ENCODE results near the gene MIA3.

Gene MIA3, protein sequence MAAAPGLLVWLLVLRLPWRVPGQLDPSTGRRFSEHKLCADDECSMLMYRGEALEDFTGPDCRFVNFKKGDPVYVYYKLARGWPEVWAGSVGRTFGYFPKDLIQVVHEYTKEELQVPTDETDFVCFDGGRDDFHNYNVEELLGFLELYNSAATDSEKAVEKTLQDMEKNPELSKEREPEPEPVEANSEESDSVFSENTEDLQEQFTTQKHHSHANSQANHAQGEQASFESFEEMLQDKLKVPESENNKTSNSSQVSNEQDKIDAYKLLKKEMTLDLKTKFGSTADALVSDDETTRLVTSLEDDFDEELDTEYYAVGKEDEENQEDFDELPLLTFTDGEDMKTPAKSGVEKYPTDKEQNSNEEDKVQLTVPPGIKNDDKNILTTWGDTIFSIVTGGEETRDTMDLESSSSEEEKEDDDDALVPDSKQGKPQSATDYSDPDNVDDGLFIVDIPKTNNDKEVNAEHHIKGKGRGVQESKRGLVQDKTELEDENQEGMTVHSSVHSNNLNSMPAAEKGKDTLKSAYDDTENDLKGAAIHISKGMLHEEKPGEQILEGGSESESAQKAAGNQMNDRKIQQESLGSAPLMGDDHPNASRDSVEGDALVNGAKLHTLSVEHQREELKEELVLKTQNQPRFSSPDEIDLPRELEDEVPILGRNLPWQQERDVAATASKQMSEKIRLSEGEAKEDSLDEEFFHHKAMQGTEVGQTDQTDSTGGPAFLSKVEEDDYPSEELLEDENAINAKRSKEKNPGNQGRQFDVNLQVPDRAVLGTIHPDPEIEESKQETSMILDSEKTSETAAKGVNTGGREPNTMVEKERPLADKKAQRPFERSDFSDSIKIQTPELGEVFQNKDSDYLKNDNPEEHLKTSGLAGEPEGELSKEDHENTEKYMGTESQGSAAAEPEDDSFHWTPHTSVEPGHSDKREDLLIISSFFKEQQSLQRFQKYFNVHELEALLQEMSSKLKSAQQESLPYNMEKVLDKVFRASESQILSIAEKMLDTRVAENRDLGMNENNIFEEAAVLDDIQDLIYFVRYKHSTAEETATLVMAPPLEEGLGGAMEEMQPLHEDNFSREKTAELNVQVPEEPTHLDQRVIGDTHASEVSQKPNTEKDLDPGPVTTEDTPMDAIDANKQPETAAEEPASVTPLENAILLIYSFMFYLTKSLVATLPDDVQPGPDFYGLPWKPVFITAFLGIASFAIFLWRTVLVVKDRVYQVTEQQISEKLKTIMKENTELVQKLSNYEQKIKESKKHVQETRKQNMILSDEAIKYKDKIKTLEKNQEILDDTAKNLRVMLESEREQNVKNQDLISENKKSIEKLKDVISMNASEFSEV (N-terminal part only)

GRCh38 chr1:222618001-222618879 lies at the start of gene MIA3:
Gene MIA3, plus strand, starts transcription at chr1:222618097. Its CDS starts 14 bp downstream, at chr1:222618111.
- Histone ChIP-seq H3K4me3 (ENCODE audit: low read length) (peak within 1 kb of the TSS; percentile 70), H3K9ac (ENCODE audit: low read length) (peak within 1 kb of the TSS; percentile 62), H3K79me2 (ENCODE audit: low read length) (peaks cover 12% of the 10 kb centered on the region), H4K20me1 (ENCODE audit: insufficient read depth, low read length) (no peaks in the 10 kb centered on the region), H3K9me2 (replicated peaks; ENCODE audit: insufficient read depth, low read length) (no peaks in the 10 kb centered on the region), H3K9me3 (replicated peaks; ENCODE audit: insufficient read depth, low read length) (no peaks in the 10 kb centered on the region), H3K4me1 (ENCODE audit: low read length) (peaks cover 28% of the 10 kb centered on the region), H3K27ac (ENCODE audit: low read length) (peak within 1 kb of the TSS; percentile 31; the same call in 1 of the 2 replicates), H3K4me2 (ENCODE audit: low read depth, low read length) (peak within 1 kb of the TSS; percentile 79), H3K27me3 (replicated peaks; ENCODE audit: insufficient read depth, low read length) (no peaks in the 10 kb centered on the region), H3F3A (ENCODE audit: insufficient read depth, low read length) (peaks cover 12% of the 10 kb centered on the region), H2AFZ (ENCODE audit: low read length) (peak within 1 kb of the TSS; percentile 94), H3K36me3 (replicated peaks; ENCODE audit: insufficient read depth, low read length) (no peaks in the 10 kb centered on the region)
- DNase-seq, result peak; percentile 76
- TF ChIP-seq, protein P1, sequence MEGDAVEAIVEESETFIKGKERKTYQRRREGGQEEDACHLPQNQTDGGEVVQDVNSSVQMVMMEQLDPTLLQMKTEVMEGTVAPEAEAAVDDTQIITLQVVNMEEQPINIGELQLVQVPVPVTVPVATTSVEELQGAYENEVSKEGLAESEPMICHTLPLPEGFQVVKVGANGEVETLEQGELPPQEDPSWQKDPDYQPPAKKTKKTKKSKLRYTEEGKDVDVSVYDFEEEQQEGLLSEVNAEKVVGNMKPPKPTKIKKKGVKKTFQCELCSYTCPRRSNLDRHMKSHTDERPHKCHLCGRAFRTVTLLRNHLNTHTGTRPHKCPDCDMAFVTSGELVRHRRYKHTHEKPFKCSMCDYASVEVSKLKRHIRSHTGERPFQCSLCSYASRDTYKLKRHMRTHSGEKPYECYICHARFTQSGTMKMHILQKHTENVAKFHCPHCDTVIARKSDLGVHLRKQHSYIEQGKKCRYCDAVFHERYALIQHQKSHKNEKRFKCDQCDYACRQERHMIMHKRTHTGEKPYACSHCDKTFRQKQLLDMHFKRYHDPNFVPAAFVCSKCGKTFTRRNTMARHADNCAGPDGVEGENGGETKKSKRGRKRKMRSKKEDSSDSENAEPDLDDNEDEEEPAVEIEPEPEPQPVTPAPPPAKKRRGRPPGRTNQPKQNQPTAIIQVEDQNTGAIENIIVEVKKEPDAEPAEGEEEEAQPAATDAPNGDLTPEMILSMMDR (IDR thresholded peaks at IDR 0.05; ENCODE audit: low read length), result no peak
- no peak for TF ChIP-seq EZH2 (optimal IDR thresholded peaks at IDR 0.05; ENCODE audit: low read depth, low read length)
- no peak for TF ChIP-seq EZH2phosphoT487 (IDR thresholded peaks at IDR 0.05; ENCODE audit: low read length)

GRCh38 chr1:222570837-222571236 lies 47.1 kb upstream of the MIA3 start:
- no peak overlapping the region for H2AFZ ChIP-seq (ENCODE audit: low read length)
- H3K27me3 ChIP-seq (replicated peaks; ENCODE audit: insufficient read depth, low read length), result no peaks in the 10 kb centered on the region
- H3F3A ChIP-seq (ENCODE audit: insufficient read depth, low read length), result no peaks in the 10 kb centered on the region
- H3K4me2 ChIP-seq (ENCODE audit: low read depth, low read length), result no peak overlapping the region
- no peaks in the 10 kb centered on the region for H3K9me2 ChIP-seq (replicated peaks; ENCODE audit: insufficient read depth, low read length)
- no peaks in the 10 kb centered on the region for H4K20me1 ChIP-seq (ENCODE audit: insufficient read depth, low read length)
- 0 out of 2 replicates have a peak, but pooled peaks cover 3% of the 10 kb centered on the region for H3K36me3 ChIP-seq (replicated peaks; ENCODE audit: insufficient read depth, low read length)
- H3K4me3 ChIP-seq (ENCODE audit: low read length), result no peak overlapping the region
- DNase-seq, result no peak
- TF ChIP-seq EZH2 (optimal IDR thresholded peaks at IDR 0.05; ENCODE audit: low read depth, low read length), result no peak
- TF ChIP-seq, protein P1 (IDR thresholded peaks at IDR 0.05; ENCODE audit: low read length), result no peak
- no peak for TF ChIP-seq EZH2phosphoT487 (IDR thresholded peaks at IDR 0.05; ENCODE audit: low read length)
- no peaks in the 10 kb centered on the region for H3K4me1 ChIP-seq (ENCODE audit: low read length)
- H3K79me2 ChIP-seq (ENCODE audit: low read length), result no peaks in the 10 kb centered on the region
- H3K9me3 ChIP-seq (replicated peaks; ENCODE audit: insufficient read depth, low read length), result no peaks in the 10 kb centered on the region
- no peak overlapping the region for H3K9ac ChIP-seq (ENCODE audit: low read length)
- no peak overlapping the region for H3K27ac ChIP-seq (ENCODE audit: low read length)

Measured in MM.1S (cell line).